BE2C (cell line): ENCODE results near the gene CEP70.
"Not testable (repeated sequence)": the region's sequence is repeated elsewhere in the genome, so short reads cannot be mapped to it uniquely, and the experiment has no call there.

Source experiments
- DNase-seq: peaks from one replicate; pipeline ENCODE4 v3.0.0-alpha.2; 2020
- H3K27me3 ChIP-seq: fragments of 250-450 bp; sonication (Bioruptor Pico); 2 replicates; pipeline ENCODE4 v1.5.1; 2020; ENCODE audit warnings: mild to moderate bottlenecking
- H3K36me3 ChIP-seq: fragments of 250-450 bp; sonication (Bioruptor Pico); 2 replicates; pipeline ENCODE4 v1.5.1; 2020; ENCODE audit warnings: mild to moderate bottlenecking
- H3K4me1 ChIP-seq: fragments of 250-450 bp; sonication (Bioruptor Pico); 2 replicates; pipeline ENCODE4 v1.5.1; 2020
- H3K4me3 ChIP-seq: 2 replicates; pipeline ENCODE4 v1.5.1; 2011; ENCODE audit warnings: low read depth, low read length
- H3K9me3 ChIP-seq: fragments of 250-450 bp; sonication (Bioruptor Pico); 2 replicates; pipeline ENCODE4 v1.5.1; 2020
- TF ChIP-seq, protein P1 (sequence below): IDR thresholded peaks from 2 replicates; pipeline ENCODE4 v1.5.1; 2012; ENCODE audit warnings: mild to moderate bottlenecking, low read depth, low read length

The CEP70 gene

DNA sequence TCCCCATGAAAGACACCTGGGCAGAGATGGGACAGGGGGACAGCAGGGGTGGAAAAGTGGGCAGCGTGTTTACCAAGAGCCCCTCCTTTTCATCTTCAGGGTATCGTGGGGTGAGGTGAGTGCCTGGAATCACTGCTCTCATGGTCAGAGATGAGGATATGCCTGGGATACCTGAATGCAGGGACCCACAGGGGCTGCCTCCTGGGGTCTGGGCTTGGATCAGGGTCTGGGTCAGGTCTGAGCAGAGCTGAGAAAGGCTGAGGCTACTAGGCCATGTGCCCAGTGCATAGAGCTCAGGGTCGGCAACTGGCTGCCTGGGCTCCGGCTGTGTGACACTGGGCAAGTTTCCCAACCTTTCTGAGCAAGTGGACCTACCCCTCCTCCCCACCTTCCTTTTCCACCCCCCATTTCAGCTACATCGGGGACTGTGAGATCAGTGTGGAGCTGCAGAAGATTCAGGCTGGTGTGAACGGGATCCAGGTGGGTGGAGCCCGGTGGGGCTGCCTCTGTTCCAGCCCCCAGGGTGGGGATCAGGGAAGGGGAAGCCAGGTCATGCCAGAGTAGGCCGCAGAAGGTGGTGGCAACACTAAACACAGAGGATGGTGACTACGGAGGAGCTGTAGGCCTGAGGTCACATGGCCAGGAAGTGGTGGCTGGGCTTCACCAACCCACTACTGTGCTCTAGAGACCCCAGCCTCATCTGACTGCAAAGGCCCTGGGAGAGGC is 135.1 kb downstream of the CEP70 start:
- no peak overlapping the region for H3K4me3 ChIP-seq
- TF ChIP-seq, protein P1, sequence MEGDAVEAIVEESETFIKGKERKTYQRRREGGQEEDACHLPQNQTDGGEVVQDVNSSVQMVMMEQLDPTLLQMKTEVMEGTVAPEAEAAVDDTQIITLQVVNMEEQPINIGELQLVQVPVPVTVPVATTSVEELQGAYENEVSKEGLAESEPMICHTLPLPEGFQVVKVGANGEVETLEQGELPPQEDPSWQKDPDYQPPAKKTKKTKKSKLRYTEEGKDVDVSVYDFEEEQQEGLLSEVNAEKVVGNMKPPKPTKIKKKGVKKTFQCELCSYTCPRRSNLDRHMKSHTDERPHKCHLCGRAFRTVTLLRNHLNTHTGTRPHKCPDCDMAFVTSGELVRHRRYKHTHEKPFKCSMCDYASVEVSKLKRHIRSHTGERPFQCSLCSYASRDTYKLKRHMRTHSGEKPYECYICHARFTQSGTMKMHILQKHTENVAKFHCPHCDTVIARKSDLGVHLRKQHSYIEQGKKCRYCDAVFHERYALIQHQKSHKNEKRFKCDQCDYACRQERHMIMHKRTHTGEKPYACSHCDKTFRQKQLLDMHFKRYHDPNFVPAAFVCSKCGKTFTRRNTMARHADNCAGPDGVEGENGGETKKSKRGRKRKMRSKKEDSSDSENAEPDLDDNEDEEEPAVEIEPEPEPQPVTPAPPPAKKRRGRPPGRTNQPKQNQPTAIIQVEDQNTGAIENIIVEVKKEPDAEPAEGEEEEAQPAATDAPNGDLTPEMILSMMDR = no peak
- no peak for DNase-seq
- H3K9me3 ChIP-seq = no peaks in the 10 kb centered on the region
- no peaks in the 10 kb centered on the region for H3K4me1 ChIP-seq
- H3K27me3 ChIP-seq = no peaks in the 10 kb centered on the region; the same call in 1 of the 2 replicates
- H3K36me3 ChIP-seq = no peaks in the 10 kb centered on the region

DNA sequence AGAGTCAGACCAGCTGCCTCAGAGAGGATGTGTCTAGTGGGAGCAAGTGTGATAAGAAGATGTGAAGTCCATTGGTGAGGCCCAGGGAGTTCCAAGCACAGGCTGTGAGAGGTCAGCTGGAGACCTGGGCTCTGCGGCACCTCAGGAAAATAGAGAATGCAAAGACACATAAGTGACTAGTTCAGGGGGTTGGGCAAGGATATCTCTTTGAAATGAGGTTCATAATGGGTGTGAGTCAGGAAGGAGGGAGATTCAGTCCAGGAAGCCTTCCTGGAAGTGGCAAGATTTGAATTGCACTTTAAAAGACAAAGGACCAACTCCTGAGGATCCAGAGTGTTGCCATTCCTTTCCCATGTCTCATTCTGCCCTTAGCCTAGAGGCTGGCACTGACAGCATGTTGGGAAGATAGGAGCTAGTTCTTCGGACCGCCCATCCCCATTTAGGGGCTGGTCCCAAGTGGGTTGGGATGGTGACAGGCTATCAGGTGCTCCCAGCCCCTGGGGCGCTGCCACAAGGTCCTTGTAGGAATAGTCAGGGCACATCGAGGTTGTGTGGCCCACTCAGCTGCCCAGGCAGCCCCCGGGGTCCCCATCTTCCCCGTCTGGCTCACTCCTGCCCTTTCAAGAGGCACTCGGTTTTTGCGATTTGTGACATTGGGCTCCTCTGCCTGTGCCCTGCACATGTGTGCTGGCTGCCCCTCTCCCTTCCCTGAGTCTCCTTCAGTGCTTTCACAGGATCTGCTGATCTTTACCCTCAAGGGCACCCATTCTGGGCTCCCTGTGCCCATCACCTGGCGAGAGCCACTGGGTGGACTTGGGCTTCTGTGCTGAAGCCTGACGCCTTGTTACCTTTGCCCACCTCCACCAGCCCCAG is 136.0 kb downstream of the CEP70 start:
- H3K4me3 ChIP-seq = no peak overlapping the region
- TF ChIP-seq, protein P1 = no peak

GRCh38 chr3:138456961-138457862 is 136.8 kb downstream of the CEP70 start:
- TF ChIP-seq, protein P1 = no peak

More for the DNA sequence above, 136.0 kb downstream of the CEP70 start:
- Histone ChIP-seq H3K9me3 (no peaks in the 10 kb centered on the region), H3K36me3 (no peaks in the 10 kb centered on the region), H3K4me1 (no peaks in the 10 kb centered on the region), H3K27me3 (no peaks in the 10 kb centered on the region; the same call in 1 of the 2 replicates)
- no peak for DNase-seq

DNA sequence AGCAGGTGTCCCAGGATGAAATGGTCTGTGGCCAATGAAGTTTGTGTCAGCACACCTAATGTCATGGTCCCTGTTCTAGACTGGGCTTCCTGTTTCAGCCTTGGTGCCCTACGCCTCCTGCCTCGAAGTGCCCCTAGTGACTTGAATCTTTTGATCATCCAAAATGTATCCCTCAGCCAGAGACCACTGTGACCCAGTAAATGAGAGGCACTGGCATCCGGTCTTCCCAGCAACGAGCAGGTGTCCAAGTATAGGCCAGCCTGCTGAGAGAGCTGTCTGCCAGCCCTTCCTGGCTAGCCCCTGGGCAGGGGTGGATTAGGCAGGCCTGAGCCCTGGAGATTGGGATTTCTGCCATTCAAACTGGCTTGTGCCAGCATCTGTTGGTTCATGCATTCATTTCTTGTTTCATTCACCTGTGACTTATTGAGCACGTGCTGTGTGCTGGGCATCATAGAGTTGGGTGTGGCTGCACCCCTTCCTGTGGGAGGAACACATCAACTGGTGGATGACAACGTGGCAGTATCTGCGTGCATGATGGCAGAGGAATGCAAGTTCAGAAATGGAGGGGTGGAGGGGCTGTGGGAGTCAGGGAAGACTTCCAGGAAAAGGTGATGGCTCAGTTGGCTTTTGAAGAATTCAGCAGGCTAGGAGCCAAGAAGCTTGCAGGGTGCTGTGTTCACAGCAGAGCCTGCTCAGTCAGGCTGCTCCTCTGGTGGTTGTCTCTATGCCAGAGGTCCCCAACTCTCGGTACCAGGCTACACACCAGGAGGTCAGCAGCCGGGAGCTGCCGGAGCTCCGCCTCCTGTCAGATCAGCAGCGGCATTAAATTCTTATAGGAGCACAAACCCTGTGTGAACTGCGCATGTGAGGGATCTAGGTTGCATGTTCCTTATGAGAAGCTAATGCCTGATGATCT is 138.0 kb downstream of the CEP70 start:
- no peaks in the 10 kb centered on the region for H3K4me1 ChIP-seq
- no peak overlapping the region for H3K4me3 ChIP-seq
- no peaks in the 10 kb centered on the region; the same call in 1 of the 2 replicates for H3K27me3 ChIP-seq
- no peak for DNase-seq
- TF ChIP-seq, protein P1 = no peak
- H3K36me3 ChIP-seq = no peaks in the 10 kb centered on the region
- H3K9me3 ChIP-seq = no peaks in the 10 kb centered on the region

More at GRCh38 chr3:138456961-138457862, 136.8 kb downstream of the CEP70 start:
- H3K4me1 ChIP-seq = no peaks in the 10 kb centered on the region
- no peaks in the 10 kb centered on the region; the same call in 1 of the 2 replicates for H3K27me3 ChIP-seq
- no peaks in the 10 kb centered on the region for H3K9me3 ChIP-seq
- no peak for DNase-seq
- H3K4me3 ChIP-seq = no peak overlapping the region
- no peaks in the 10 kb centered on the region for H3K36me3 ChIP-seq

GRCh38 chr3:138453940-138454339 is 140.1 kb downstream of the CEP70 start:
- H3K4me3 ChIP-seq, H3K36me3 ChIP-seq, H3K27me3 ChIP-seq, H3K9me3 ChIP-seq, DNase-seq, H3K4me1 ChIP-seq: not testable (repeated sequence)
